Activated CD4-positive, alpha-beta T cell treated with anti-CD3 and anti-CD28 coated beads for 24 hours (primary cell): ENCODE data around the gene ROBO3.

Experiments used
- DNase-seq, 2 donors: peaks; one replicate each; pipeline ENCODE4 v3.0.0-alpha.2; 2020; ENCODE audit warnings: low read depth in 2 of 2

ROBO3 gene

GRCh38 chr11:124846070-124846673, 19.1 kb upstream of the ROBO3 start:
- DNase-seq, result no peak

GRCh38 chr11:124859171-124859570, 6.1 kb upstream of the ROBO3 start:
- no peak for DNase-seq

GRCh38 chr11:124861670-124862069, 3.6 kb upstream of the ROBO3 start:
- DNase-seq, result no peak

GRCh38 chr11:124863137-124863825, 2.0 kb upstream of the ROBO3 start:
- no peak for DNase-seq

GRCh38 chr11:124863826-124864165, 1.4 kb upstream of the ROBO3 start:
- DNase-seq, result no peak

- no peak for DNase-seq
Measured at GRCh38 chr11:124864176-124864891, 898 bp upstream of the ROBO3 start.

GRCh38 chr11:124864892-124865180, 396 bp upstream of the ROBO3 start:
- no peak for DNase-seq

GRCh38 chr11:124865902-124866851, 945 bp downstream of the ROBO3 start:
- DNase-seq, result peak in 1 of 2 donors; percentile 39

GRCh38 chr11:124867700-124868099, 2.5 kb downstream of the ROBO3 start:
- DNase-seq, result no peak

GRCh38 chr11:124868331-124869274, 3.4 kb downstream of the ROBO3 start:
- no peak for DNase-seq

GRCh38 chr11:124869331-124869730, 4.1 kb downstream of the ROBO3 start:
- DNase-seq, result no peak

- DNase-seq, result no peak
Measured at GRCh38 chr11:124869856-124870387, 4.7 kb downstream of the ROBO3 start.

- no peak for DNase-seq
Measured at GRCh38 chr11:124870430-124870829, 5.2 kb downstream of the ROBO3 start.

- DNase-seq, result no peak
Measured at GRCh38 chr11:124872280-124872679, 7.0 kb downstream of the ROBO3 start.

- no peak for DNase-seq
Measured at GRCh38 chr11:124872741-124873140, 7.5 kb downstream of the ROBO3 start.

- no peak for DNase-seq
Measured at GRCh38 chr11:124873951-124874350, 8.7 kb downstream of the ROBO3 start.

GRCh38 chr11:124874571-124875255, 9.5 kb downstream of the ROBO3 start:
- DNase-seq, result no peak

GRCh38 chr11:124875401-124875800, 10.2 kb downstream of the ROBO3 start:
- DNase-seq, result no peak

- DNase-seq, result peak; percentile 65 to 67
Measured at GRCh38 chr11:124875943-124876817, 10.9 kb downstream of the ROBO3 start.
